G401.6 (cell line): ENCODE data around the gene EOGT.

Experiments used
- FAIRE-seq: peaks from 2 replicates; lab custom pipeline; 2012; peaks lifted over from hg19 to GRCh38; lab: Jason Lieb, UNC

EOGT gene

DNA sequence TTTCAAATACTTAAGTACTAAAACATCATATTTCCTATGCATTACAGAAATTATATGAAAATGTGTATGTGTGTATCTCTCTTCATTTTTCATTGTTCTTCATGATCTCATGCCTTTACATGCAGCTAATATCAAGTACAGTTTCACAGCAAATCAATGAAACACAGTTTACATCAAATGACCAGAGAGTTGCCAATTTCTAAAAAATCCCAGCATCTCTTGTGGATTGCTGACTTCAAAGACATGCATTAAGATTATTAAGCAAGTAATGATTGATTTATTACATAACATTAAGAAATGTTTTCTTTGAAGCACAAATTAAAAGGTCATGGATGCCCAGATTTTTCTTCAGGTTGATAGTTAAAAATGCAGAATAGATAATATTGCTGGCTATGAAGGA is 50.1 kb downstream of the EOGT start:
- no peak for FAIRE-seq

DNA sequence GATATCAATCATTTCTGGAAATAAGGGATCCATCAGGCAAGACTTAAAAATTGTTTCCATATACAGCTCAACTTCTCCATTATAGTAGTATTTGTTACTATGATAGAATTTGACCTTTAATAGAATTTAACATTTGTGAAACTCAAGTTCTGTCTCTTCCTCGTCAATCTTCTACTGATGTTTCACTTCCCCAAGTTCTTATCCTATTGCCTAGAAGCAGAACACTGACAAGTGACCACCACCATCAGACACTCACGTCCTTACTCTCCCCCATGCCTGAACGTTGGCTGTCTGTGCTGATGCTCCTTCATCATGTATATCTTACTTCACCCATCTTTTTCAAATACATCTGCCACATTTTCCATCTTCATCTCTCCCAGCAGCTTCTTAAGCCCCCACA is 54.6 kb downstream of the EOGT start:
- FAIRE-seq, result no peak

DNA sequence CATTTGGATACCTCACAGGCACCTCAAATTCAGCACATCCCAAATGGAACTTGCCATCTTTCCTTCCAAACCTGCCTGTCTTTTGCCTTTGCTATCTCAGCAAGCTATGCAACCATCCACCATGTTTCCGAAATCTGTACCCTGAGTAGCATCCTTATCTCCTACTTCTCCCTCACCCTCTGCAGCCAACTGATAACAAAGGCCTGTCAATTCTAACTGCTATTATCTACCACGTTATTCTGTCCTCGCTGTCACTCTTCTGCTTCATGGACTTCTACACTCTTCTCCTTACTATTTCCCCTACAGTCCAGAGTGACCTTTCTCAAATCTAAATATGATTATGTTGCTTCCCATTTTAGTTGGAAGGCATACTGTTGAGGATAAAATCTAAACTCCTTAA is 55.6 kb downstream of the EOGT start:
- no peak for FAIRE-seq

DNA sequence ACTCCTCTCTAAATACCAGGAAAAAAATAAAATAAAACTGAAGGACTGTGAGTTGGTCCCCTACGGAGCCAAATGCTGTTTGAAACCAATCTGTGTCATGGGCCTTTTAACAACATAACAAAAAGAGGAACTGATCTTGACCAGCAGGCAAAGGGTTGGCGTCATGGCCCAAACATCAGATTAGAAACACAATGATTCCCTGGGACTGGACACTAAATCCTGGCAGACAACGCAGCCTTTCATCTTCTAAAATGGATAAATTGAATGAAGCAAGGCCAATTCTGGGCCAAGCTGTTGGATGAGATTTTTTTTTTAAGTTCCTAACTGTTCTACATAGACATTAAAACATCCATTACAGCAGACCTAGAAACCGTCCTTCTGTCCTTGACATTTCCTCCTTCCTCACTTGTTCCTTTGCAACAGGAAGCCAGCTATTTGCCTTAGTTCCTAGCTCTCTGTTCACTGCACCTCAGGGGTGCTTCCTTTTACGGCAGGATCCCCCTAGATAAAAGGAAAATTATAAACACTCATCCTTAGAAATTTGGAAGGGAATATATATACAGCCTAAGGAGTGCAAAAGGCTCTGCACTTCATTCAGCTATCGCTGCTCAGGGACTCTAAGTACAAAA is 59.6 kb downstream of the EOGT start:
- no peak for FAIRE-seq

DNA sequence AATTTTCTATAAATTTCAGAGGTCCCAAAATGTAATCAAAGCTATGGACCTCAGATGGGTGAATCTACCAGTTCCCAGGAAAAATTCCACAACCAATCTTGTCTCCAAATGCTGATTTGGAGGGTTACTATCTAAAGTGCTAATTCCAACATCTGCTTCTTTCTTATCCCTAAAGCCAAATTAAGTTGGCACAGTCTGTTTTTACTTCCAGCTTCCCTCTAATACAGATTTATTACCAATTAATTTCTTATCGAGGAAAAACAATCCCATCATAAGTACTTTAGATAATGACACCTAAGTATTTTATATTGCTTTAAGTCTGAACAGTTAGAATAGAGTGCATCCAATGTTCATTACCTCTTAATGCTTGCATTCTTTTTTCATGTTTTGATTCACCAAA is 68.3 kb downstream of the EOGT start:
- no peak for FAIRE-seq

DNA sequence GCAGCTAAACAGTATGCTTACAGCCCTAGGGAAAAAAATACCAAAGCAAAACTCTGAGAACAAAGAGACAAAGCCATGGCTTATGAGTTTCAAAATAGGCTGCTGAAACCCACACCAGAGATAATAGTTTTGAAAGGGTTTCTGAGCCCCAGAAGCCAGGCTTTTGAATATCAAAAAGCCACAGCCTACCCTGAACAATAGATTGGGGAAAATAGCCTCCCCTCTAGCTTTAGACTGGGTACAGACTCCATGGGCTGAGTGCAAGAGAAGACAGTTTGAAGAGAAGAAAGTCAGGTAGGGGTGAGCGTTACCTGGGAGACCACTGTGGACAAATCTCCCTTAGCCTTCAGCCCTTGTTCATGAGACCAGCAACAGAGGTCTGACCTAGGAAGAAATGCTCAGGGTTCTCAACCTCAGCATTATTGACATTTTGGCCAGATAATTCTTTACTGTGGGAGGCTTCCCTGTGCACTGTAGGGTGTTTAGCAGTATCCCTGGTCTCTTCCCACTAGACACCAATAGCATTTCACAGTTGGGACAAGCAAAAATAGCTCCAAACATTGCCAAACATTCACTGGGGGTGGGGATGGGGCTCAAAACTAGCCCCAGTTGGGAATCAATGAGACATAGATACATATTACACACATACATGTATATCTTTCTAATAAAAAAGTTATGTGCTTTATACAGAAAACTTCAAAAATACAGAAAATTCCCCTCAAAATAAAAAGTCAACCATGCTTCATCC is 69.6 kb downstream of the EOGT start:
- FAIRE-seq, result no peak

DNA sequence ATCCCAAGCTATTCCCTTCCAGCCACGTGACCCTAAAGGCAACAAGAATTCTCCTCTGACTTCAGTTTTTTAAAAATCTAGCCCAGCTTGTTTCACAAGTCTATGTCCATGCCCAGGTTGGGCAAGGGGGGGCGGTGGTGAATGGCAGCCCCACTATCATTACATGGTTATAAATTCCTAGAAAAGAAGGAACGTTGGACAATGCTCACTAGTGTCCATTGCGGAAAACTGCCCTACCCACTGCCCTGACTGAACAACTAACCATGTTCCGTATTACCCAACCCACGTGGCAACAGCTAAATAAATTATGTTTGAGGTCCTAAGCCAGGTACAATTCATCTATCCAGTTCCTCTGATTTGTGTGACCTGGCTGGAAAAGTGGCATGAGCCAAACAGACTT is 72.4 kb downstream of the EOGT start:
- no peak for FAIRE-seq

DNA sequence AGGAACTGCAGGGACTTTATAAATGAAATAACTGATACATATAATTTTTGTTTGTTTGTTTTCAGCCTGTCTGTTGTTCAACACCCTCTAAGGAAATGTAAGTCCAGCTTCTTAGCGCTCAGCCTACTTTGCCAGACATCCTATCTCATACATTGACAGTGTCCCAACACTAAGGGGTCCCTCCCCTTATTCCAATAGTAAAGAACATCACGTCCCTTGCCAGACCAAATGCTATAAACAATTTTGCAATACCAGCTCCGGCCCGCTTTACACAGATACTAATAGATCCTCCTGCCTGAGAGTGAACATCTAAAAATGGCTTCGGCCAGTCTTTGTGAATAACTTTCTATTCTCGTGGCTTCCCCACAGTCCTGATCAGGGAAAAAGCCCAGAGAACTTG is 76.6 kb downstream of the EOGT start:
- no peak for FAIRE-seq

DNA sequence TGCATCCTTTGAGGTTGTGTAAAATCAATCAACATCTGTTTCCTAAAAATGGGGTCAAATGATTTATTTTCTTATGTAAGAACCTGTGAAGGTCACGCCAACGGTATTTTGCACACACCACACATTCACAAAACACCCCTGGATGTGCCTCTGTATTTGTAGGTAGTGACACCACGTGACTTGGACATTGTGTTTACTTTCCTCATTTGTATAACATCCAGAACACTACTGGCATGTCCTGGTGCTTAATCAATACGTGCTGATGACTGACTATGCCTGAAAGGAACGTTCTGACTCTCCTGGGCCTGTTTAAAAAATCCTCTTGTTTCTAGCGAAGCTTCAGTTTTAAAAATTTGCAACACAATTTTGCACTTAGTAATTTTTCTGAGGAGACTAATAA is 77.7 kb downstream of the EOGT start:
- FAIRE-seq, result no peak

DNA sequence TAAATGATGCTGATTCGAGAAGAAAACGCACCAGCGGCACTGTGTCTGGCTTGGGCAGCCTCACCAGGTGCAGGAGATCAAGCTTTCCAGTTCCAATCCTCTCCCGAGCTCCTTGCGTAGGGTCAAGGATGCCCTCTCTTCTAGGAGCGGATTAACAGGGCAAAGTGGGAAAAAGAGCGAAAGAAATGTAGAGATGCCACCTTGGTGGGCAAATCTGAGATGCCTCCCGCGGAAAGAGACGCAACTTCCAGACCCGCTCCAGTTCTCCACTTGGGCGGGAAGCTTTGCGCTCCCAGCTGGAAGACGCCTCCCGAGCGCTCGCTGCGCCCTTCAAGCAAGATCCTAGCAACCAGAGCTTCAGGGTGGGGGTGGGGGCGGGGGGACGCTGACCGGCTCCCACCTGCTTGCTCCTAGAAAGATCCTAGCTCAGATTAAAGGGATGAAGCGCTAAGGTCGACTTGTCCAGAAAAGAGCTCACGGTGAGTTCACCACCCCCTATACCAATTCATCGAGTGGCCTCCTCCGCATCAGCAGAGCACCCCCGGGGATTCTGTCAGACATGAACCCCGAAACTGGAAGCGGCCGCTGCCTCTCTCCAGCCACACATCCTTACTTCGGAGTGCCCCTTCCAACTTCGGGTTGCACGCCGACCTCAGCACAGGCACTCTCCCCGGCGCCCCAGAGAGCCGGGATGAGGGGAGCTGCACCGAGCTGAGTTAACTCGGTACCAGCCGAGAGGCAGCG is 81.9 kb downstream of the EOGT start:
- FAIRE-seq, result no peak
